ENCODE data around the gene NR3C1.

GRCh38 chr5:143249851-143250250 lies 153.6 kb downstream of the NR3C1 start:
- TF ChIP-seq LEF1 (IDR thresholded peaks at IDR 0.05; ENCODE audit: borderline replicate concordance) (no peak), SP1 (IDR thresholded peaks at IDR 0.05) (no peak), NFRKB (IDR thresholded peaks at IDR 0.05) (no peak), FOXM1 (IDR thresholded peaks at IDR 0.05; ENCODE audit: borderline replicate concordance) (no peak), SUZ12 (IDR thresholded peaks at IDR 0.05) (no peak), FOXK2 (IDR thresholded peaks at IDR 0.05) (no peak), BHLHE40 (IDR thresholded peaks at IDR 0.05; ENCODE audit: borderline replicate concordance) (no peak)
- TF ChIP-seq, protein P1, sequence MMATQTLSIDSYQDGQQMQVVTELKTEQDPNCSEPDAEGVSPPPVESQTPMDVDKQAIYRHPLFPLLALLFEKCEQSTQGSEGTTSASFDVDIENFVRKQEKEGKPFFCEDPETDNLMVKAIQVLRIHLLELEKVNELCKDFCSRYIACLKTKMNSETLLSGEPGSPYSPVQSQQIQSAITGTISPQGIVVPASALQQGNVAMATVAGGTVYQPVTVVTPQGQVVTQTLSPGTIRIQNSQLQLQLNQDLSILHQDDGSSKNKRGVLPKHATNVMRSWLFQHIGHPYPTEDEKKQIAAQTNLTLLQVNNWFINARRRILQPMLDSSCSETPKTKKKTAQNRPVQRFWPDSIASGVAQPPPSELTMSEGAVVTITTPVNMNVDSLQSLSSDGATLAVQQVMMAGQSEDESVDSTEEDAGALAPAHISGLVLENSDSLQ (IDR thresholded peaks at IDR 0.05), result no peak

Measured in HEK293T (cell line).